ENCODE data around the gene SYNM.

The SYNM gene

GRCh38 chr15:99176757-99177156 is 71.9 kb downstream of the SYNM start:
- Histone ChIP-seq H3K4me2 (ENCODE audit: low read depth, low read length) (no peak overlapping the region), H3F3A (ENCODE audit: insufficient read depth, low read length) (no peaks in the 10 kb centered on the region), H3K9me2 (replicated peaks; ENCODE audit: insufficient read depth, low read length) (no peaks in the 10 kb centered on the region), H3K79me2 (ENCODE audit: low read length) (no peaks in the 10 kb centered on the region), H3K4me3 (ENCODE audit: low read length) (no peak overlapping the region), H3K9ac (ENCODE audit: low read length) (no peak overlapping the region), H3K36me3 (replicated peaks; ENCODE audit: insufficient read depth, low read length) (no peaks in the 10 kb centered on the region), H4K20me1 (ENCODE audit: insufficient read depth, low read length) (no peaks in the 10 kb centered on the region), H3K4me1 (ENCODE audit: low read length) (peaks cover 7% of the 10 kb centered on the region), H3K27ac (ENCODE audit: low read length) (no peak overlapping the region), H3K27me3 (replicated peaks; ENCODE audit: insufficient read depth, low read length) (no peaks in the 10 kb centered on the region), H3K9me3 (replicated peaks; ENCODE audit: insufficient read depth, low read length) (no peaks in the 10 kb centered on the region), H2AFZ (ENCODE audit: low read length) (no peak overlapping the region)
- no peak for DNase-seq
- TF ChIP-seq EZH2phosphoT487 (IDR thresholded peaks at IDR 0.05; ENCODE audit: low read length) (no peak), CTCF (IDR thresholded peaks at IDR 0.05; ENCODE audit: low read length) (no peak), EZH2 (optimal IDR thresholded peaks at IDR 0.05; ENCODE audit: low read depth, low read length) (no peak)

- Histone ChIP-seq H3F3A (ENCODE audit: insufficient read depth, low read length) (no peaks in the 10 kb centered on the region), H3K9me3 (replicated peaks; ENCODE audit: insufficient read depth, low read length) (no peaks in the 10 kb centered on the region), H3K4me3 (ENCODE audit: low read length) (no peak overlapping the region), H3K79me2 (ENCODE audit: low read length) (no peaks in the 10 kb centered on the region), H3K9me2 (replicated peaks; ENCODE audit: insufficient read depth, low read length) (no peaks in the 10 kb centered on the region), H3K9ac (ENCODE audit: low read length) (no peak overlapping the region), H3K4me1 (ENCODE audit: low read length) (peaks cover 7% of the 10 kb centered on the region), H3K4me2 (ENCODE audit: low read depth, low read length) (no peak overlapping the region), H3K36me3 (replicated peaks; ENCODE audit: insufficient read depth, low read length) (no peaks in the 10 kb centered on the region), H3K27ac (ENCODE audit: low read length) (no peak overlapping the region), H2AFZ (ENCODE audit: low read length) (no peak overlapping the region), H3K27me3 (replicated peaks; ENCODE audit: insufficient read depth, low read length) (no peaks in the 10 kb centered on the region), H4K20me1 (ENCODE audit: insufficient read depth, low read length) (no peaks in the 10 kb centered on the region)
- TF ChIP-seq CTCF (IDR thresholded peaks at IDR 0.05; ENCODE audit: low read length) (no peak), EZH2 (optimal IDR thresholded peaks at IDR 0.05; ENCODE audit: low read depth, low read length) (no peak), EZH2phosphoT487 (IDR thresholded peaks at IDR 0.05; ENCODE audit: low read length) (no peak)
- no peak for DNase-seq
Measured at GRCh38 chr15:99177679-99178078, 72.8 kb downstream of the SYNM start.

GRCh38 chr15:99180086-99180963 is 75.4 kb downstream of the SYNM start:
- Histone ChIP-seq H2AFZ (ENCODE audit: low read length) (no peak overlapping the region), H3K36me3 (replicated peaks; ENCODE audit: insufficient read depth, low read length) (no peaks in the 10 kb centered on the region), H3K9me3 (replicated peaks; ENCODE audit: insufficient read depth, low read length) (no peaks in the 10 kb centered on the region), H3K27ac (ENCODE audit: low read length) (no peak overlapping the region), H3F3A (ENCODE audit: insufficient read depth, low read length) (no peaks in the 10 kb centered on the region), H3K4me3 (ENCODE audit: low read length) (no peak overlapping the region), H3K4me2 (ENCODE audit: low read depth, low read length) (no peak overlapping the region), H3K79me2 (ENCODE audit: low read length) (no peaks in the 10 kb centered on the region), H3K9me2 (replicated peaks; ENCODE audit: insufficient read depth, low read length) (no peaks in the 10 kb centered on the region), H4K20me1 (ENCODE audit: insufficient read depth, low read length) (no peaks in the 10 kb centered on the region), H3K27me3 (replicated peaks; ENCODE audit: insufficient read depth, low read length) (no peaks in the 10 kb centered on the region), H3K4me1 (ENCODE audit: low read length) (no peaks in the 10 kb centered on the region), H3K9ac (ENCODE audit: low read length) (no peak overlapping the region)
- no peak for DNase-seq
- no peak for TF ChIP-seq EZH2phosphoT487 (IDR thresholded peaks at IDR 0.05; ENCODE audit: low read length)
- no peak for TF ChIP-seq CTCF (IDR thresholded peaks at IDR 0.05; ENCODE audit: low read length)
- no peak for TF ChIP-seq EZH2 (optimal IDR thresholded peaks at IDR 0.05; ENCODE audit: low read depth, low read length)
